ENCODE measurements around the gene TP63. TPM values are rescaled to one million over a fixed set of nuclear protein-coding genes. Genes with fewer than 3 reads are reported as not detected.

The TP63 gene
- polyA plus RNA-seq, 1 donor from 2014 or later = 0.12 TPM

GRCh38 chr3:189674249-189674913 is 43.2 kb downstream of the TP63 start:
- Histone ChIP-seq H3K9me2 (ENCODE audit: insufficient read depth, low read length) (no peaks in the 10 kb centered on the region), H3K9me3 (ENCODE audit: low read length) (no peaks in the 10 kb centered on the region), H4K20me1 (ENCODE audit: insufficient read depth) (no peaks in the 10 kb centered on the region), H3F3A (ENCODE audit: insufficient read depth, low read length, poor library complexity, severe bottlenecking) (no peaks in the 10 kb centered on the region), H3K27ac (ENCODE audit: low read length) (no peak overlapping the region), H3K4me2 (ENCODE audit: low read length) (no peak overlapping the region), H2AFZ (ENCODE audit: low read depth, low read length) (no peak overlapping the region), H3K9ac (ENCODE audit: low read length) (no peak overlapping the region), H3K79me2 (replicated peaks; ENCODE audit: insufficient read depth, low read length) (no peaks in the 10 kb centered on the region), H3K27me3 (ENCODE audit: insufficient read depth, low read depth, low read length) (no peaks in the 10 kb centered on the region), H3K36me3 (ENCODE audit: insufficient read depth, low read length) (no peaks in the 10 kb centered on the region), H3K4me3 (ENCODE audit: low read length) (no peak overlapping the region)
- TF ChIP-seq TAF1 (IDR thresholded peaks at IDR 0.05; ENCODE audit: low read depth) = no peak

- no peaks in the 10 kb centered on the region for H3K36me3 ChIP-seq (ENCODE audit: insufficient read depth, low read length)
- no peaks in the 10 kb centered on the region for H3K9me2 ChIP-seq (ENCODE audit: insufficient read depth, low read length)
- H3K4me3 ChIP-seq (ENCODE audit: low read length) = no peak overlapping the region
- no peaks in the 10 kb centered on the region for H3K9me3 ChIP-seq (ENCODE audit: low read length)
- no peak for TF ChIP-seq EP300 (conservative IDR thresholded peaks at IDR 0.05; ENCODE audit: poor library complexity, severe bottlenecking)
- no peak for TF ChIP-seq SMC3 (conservative IDR thresholded peaks at IDR 0.05; ENCODE audit: poor library complexity)
- no peak for TF ChIP-seq POLR2AphosphoS5 (IDR thresholded peaks at IDR 0.05)
- TF ChIP-seq EZH2 (IDR thresholded peaks at IDR 0.05; ENCODE audit: borderline replicate concordance, insufficient read depth, low read length, poor library complexity, severe bottlenecking) = no peak
- TF ChIP-seq RAD21 (conservative IDR thresholded peaks at IDR 0.05) = no peak
- TF ChIP-seq MXI1 (conservative IDR thresholded peaks at IDR 0.05; ENCODE audit: poor library complexity, severe bottlenecking) = no peak
- no peak for TF ChIP-seq REST (IDR thresholded peaks at IDR 0.05; ENCODE audit: borderline replicate concordance)
- TF ChIP-seq TAF1 (IDR thresholded peaks at IDR 0.05; ENCODE audit: low read depth) = no peak
- H3K27ac ChIP-seq (ENCODE audit: low read length) = no peak overlapping the region
- no peak overlapping the region for H2AFZ ChIP-seq (ENCODE audit: low read depth, low read length)
- H3K4me2 ChIP-seq (ENCODE audit: low read length) = no peak overlapping the region
- H3F3A ChIP-seq (ENCODE audit: insufficient read depth, low read length, poor library complexity, severe bottlenecking) = no peaks in the 10 kb centered on the region
- H3K79me2 ChIP-seq (replicated peaks; ENCODE audit: insufficient read depth, low read length) = no peaks in the 10 kb centered on the region
- no peak overlapping the region for H3K9ac ChIP-seq (ENCODE audit: low read length)
- H3K27me3 ChIP-seq (ENCODE audit: insufficient read depth, low read depth, low read length) = no peaks in the 10 kb centered on the region
- H4K20me1 ChIP-seq (ENCODE audit: insufficient read depth) = no peaks in the 10 kb centered on the region
Measured at GRCh38 chr3:189677667-189678066, 46.5 kb downstream of the TP63 start.

DNA sequence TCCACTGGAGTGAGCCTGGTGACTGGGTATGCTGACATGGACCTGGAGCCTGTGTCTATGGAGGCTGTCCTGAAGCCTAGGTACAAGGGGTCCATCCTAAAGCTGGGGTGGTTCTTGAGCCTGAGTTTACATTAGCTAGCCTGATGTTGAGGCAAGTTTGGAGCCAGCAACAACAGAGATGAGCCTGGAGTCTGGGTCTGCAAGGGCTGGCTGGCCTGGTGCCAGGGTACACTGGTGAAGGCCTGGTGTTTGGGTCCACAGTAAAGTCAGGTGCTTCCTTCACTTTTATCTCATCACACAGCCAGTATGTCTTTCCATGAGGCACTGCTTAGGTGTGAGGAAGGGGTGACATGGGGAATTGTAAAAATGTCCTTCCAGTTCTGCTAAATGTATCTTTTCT is 49.5 kb downstream of the TP63 start:
- Histone ChIP-seq H3K4me2 (ENCODE audit: low read length) (no peak overlapping the region), H4K20me1 (ENCODE audit: insufficient read depth) (no peaks in the 10 kb centered on the region), H2AFZ (ENCODE audit: low read depth, low read length) (no peak overlapping the region), H3K9ac (ENCODE audit: low read length) (no peak overlapping the region), H3K79me2 (replicated peaks; ENCODE audit: insufficient read depth, low read length) (no peaks in the 10 kb centered on the region), H3K4me3 (ENCODE audit: low read length) (no peak overlapping the region), H3K9me3 (ENCODE audit: low read length) (no peaks in the 10 kb centered on the region), H3K27ac (ENCODE audit: low read length) (no peak overlapping the region), H3K27me3 (ENCODE audit: insufficient read depth, low read depth, low read length) (no peaks in the 10 kb centered on the region), H3K9me2 (ENCODE audit: insufficient read depth, low read length) (no peaks in the 10 kb centered on the region), H3F3A (ENCODE audit: insufficient read depth, low read length, poor library complexity, severe bottlenecking) (no peaks in the 10 kb centered on the region), H3K36me3 (ENCODE audit: insufficient read depth, low read length) (no peaks in the 10 kb centered on the region)
- TF ChIP-seq MXI1 (conservative IDR thresholded peaks at IDR 0.05; ENCODE audit: poor library complexity, severe bottlenecking) (no peak), RAD21 (conservative IDR thresholded peaks at IDR 0.05) (no peak), POLR2AphosphoS5 (IDR thresholded peaks at IDR 0.05) (no peak), CTCF (IDR thresholded peaks at IDR 0.05; ENCODE audit: poor library complexity, severe bottlenecking) (no peak), TAF1 (IDR thresholded peaks at IDR 0.05; ENCODE audit: low read depth) (no peak), EZH2 (IDR thresholded peaks at IDR 0.05; ENCODE audit: borderline replicate concordance, insufficient read depth, low read length, poor library complexity, severe bottlenecking) (no peak)
